Ecto neural progenitor cell (in vitro differentiated cells): ENCODE data around the gene FBXO15.
A peak's percentile ranks its signal among the peaks of the same experiment; 100 is the strongest.

ENCODE experiments used
- DNase-seq: peaks from one replicate; pipeline ENCODE4 v3.0.0-alpha.2; 2018; ENCODE audit warnings: low spot score

FBXO15 gene

GRCh38 chr18:74062037-74062436 lies 85.6 kb downstream of the FBXO15 start:
- DNase-seq: no peak

GRCh38 chr18:74060579-74060978 lies 87.1 kb downstream of the FBXO15 start:
- no peak for DNase-seq

- no peak for DNase-seq
Observed at GRCh38 chr18:74050807-74051206, 96.8 kb downstream of the FBXO15 start.

GRCh38 chr18:74040459-74041332 lies 106.9 kb downstream of the FBXO15 start:
- peak; percentile 73 for DNase-seq

GRCh38 chr18:74040008-74040407 lies 107.6 kb downstream of the FBXO15 start:
- no peak for DNase-seq

GRCh38 chr18:74029161-74029560 lies 118.5 kb downstream of the FBXO15 start:
- no peak for DNase-seq
